GM18502 (cell line): ENCODE data around the gene EDDM13.
"Not testable (repeated sequence)": the region's sequence is repeated elsewhere in the genome, so short reads cannot be mapped to it uniquely, and the experiment has no call there.

Source experiments
- ATAC-seq: cut with Tn5 transposase; IDR thresholded peaks from one replicate; pipeline ENCODE4 v1.9.1; 2021; ENCODE audit warnings: mild to moderate bottlenecking; ENCODE audit not compliant: unreplicated experiment, poor library complexity

The EDDM13 gene

GRCh38 chr19:56294549-56294948, 22.0 kb downstream of the EDDM13 start:
- no peak for ATAC-seq

GRCh38 chr19:56295531-56296455, 23.2 kb downstream of the EDDM13 start:
- ATAC-seq, result no peak

- ATAC-seq, result no peak
These were observed 24.5 kb downstream of the EDDM13 start for GRCh38 chr19:56297010-56297409.

- ATAC-seq, result no peak
These were observed 27.1 kb downstream of the EDDM13 start for GRCh38 chr19:56299688-56300087.

- ATAC-seq, result no peak
These were observed 28.6 kb downstream of the EDDM13 start for GRCh38 chr19:56301155-56301554.

- no peak for ATAC-seq
These were observed 29.5 kb downstream of the EDDM13 start for GRCh38 chr19:56301886-56302620.

GRCh38 chr19:56304243-56304642, 31.7 kb downstream of the EDDM13 start:
- no peak for ATAC-seq

- ATAC-seq, result no peak
These were observed 33.5 kb downstream of the EDDM13 start for GRCh38 chr19:56306016-56306415.

- ATAC-seq, result not testable (repeated sequence)
These were observed 34.5 kb downstream of the EDDM13 start for GRCh38 chr19:56307062-56307461.

- ATAC-seq, result no peak
These were observed 36.2 kb downstream of the EDDM13 start for GRCh38 chr19:56308792-56309191.

- ATAC-seq, result no peak
These were observed 37.1 kb downstream of the EDDM13 start for GRCh38 chr19:56309511-56310185.

- no peak for ATAC-seq
These were observed 37.9 kb downstream of the EDDM13 start for GRCh38 chr19:56310462-56310861.

- ATAC-seq, result no peak
These were observed 39.8 kb downstream of the EDDM13 start for GRCh38 chr19:56312342-56312741.

GRCh38 chr19:56312787-56313657, 40.5 kb downstream of the EDDM13 start:
- ATAC-seq, result no peak

GRCh38 chr19:56314018-56314380, 41.5 kb downstream of the EDDM13 start:
- no peak for ATAC-seq

- ATAC-seq, result peak; percentile 76
These were observed 42.0 kb downstream of the EDDM13 start, which contains the start of gene ZSCAN5A for GRCh38 chr19:56314381-56315076. Gene ZSCAN5A (minus strand): TSS chr19:56314839. CDS start chr19:56225046, 89,793 bp downstream.

GRCh38 chr19:56315077-56315828, 42.7 kb downstream of the EDDM13 start:
- ATAC-seq, result peak; percentile 74

- no peak for ATAC-seq
These were observed 44.2 kb downstream of the EDDM13 start for GRCh38 chr19:56316728-56317127.

GRCh38 chr19:56317749-56318148, 45.2 kb downstream of the EDDM13 start:
- no peak for ATAC-seq
